ENCODE data around the gene TTC3. TPM values are rescaled to one million over a fixed set of nuclear protein-coding genes. Genes with fewer than 3 reads are reported as not detected.

TTC3 gene
- total and polyA plus RNA-seq, 2 donors from 2014 or later, result 22.3 to 102 TPM

GRCh38 chr21:37183749-37184148, 110.7 kb downstream of the TTC3 start:
- Histone ChIP-seq H3K27ac (ENCODE audit: low read depth in 2 of 2, low read length in 2 of 2) (no peak overlapping the region), H3K9ac (ENCODE audit: low read length in 3 of 3) (no peak overlapping the region), H3K36me3 (ENCODE audit: control insufficient read depth in 2 of 3, insufficient read depth in 3 of 3, low read length in 3 of 3) (peaks cover 10 to 39% (median 18%) of the 10 kb centered on the region in 3 donors), H3K27me3 (ENCODE audit: control insufficient read depth, insufficient read depth, low read length) (no peaks in the 10 kb centered on the region), H3K4me1 (ENCODE audit: control insufficient read depth in 2 of 3, insufficient read depth in 2 of 3, low read depth in 1 of 3, low read length in 3 of 3) (no peaks in the 10 kb centered on the region), H3K4me3 (ENCODE audit: low read length in 3 of 3) (no peak overlapping the region), H3K9me3 (ENCODE audit: control insufficient read depth in 2 of 3, insufficient read depth in 1 of 3, low read length in 3 of 3) (no peaks in the 10 kb centered on the region)
- intact Hi-C loops (cut with DNase I), result no loop called here
- no peak for DNase-seq
- FAIRE-seq, result no peak
- TF ChIP-seq, protein P1, sequence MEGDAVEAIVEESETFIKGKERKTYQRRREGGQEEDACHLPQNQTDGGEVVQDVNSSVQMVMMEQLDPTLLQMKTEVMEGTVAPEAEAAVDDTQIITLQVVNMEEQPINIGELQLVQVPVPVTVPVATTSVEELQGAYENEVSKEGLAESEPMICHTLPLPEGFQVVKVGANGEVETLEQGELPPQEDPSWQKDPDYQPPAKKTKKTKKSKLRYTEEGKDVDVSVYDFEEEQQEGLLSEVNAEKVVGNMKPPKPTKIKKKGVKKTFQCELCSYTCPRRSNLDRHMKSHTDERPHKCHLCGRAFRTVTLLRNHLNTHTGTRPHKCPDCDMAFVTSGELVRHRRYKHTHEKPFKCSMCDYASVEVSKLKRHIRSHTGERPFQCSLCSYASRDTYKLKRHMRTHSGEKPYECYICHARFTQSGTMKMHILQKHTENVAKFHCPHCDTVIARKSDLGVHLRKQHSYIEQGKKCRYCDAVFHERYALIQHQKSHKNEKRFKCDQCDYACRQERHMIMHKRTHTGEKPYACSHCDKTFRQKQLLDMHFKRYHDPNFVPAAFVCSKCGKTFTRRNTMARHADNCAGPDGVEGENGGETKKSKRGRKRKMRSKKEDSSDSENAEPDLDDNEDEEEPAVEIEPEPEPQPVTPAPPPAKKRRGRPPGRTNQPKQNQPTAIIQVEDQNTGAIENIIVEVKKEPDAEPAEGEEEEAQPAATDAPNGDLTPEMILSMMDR (IDR thresholded peaks at IDR 0.05; ENCODE audit: borderline replicate concordance, extremely low read depth, insufficient read depth), result no peak

GRCh38 chr21:37184784-37185593, 111.9 kb downstream of the TTC3 start:
- intact Hi-C loops (cut with DNase I), result no loop called here
- DNase-seq, result no peak
- Histone ChIP-seq H3K4me1 (ENCODE audit: control insufficient read depth in 2 of 3, insufficient read depth in 2 of 3, low read depth in 1 of 3, low read length in 3 of 3) (no peaks in the 10 kb centered on the region), H3K4me3 (ENCODE audit: low read length in 3 of 3) (no peak overlapping the region), H3K27ac (ENCODE audit: low read depth in 2 of 2, low read length in 2 of 2) (no peak overlapping the region), H3K9ac (ENCODE audit: low read length in 3 of 3) (no peak overlapping the region), H3K36me3 (ENCODE audit: control insufficient read depth in 2 of 3, insufficient read depth in 3 of 3, low read length in 3 of 3) (peaks cover 7 to 39% (median 16%) of the 10 kb centered on the region in 3 donors), H3K27me3 (ENCODE audit: control insufficient read depth, insufficient read depth, low read length) (no peaks in the 10 kb centered on the region), H3K9me3 (ENCODE audit: control insufficient read depth in 2 of 3, insufficient read depth in 1 of 3, low read length in 3 of 3) (no peaks in the 10 kb centered on the region)
- TF ChIP-seq, protein P1 (IDR thresholded peaks at IDR 0.05; ENCODE audit: borderline replicate concordance, extremely low read depth, insufficient read depth), result no peak
- no peak for FAIRE-seq

DNA sequence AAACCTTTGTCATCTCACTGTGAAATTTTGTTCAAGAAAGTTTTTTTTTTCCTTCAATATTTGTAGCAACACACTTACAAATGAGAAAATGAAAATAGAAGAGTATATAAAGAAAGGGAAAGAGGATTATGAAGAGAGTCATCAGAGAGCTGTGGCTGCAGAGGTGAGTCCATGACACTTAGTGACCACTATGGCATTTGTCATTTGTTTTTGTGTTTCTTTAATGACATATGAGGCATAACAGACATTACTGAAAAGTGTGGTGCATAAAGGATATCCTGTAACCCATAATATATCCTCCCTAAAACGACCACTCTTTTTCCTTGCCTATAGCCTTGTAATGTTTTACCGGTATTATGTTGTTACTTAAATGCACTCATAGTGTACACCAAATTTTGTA, 113.9 kb downstream of the TTC3 start:
- H3K27me3 ChIP-seq (ENCODE audit: control insufficient read depth, insufficient read depth, low read length), result no peaks in the 10 kb centered on the region
- TF ChIP-seq, protein P1 (IDR thresholded peaks at IDR 0.05; ENCODE audit: borderline replicate concordance, extremely low read depth, insufficient read depth), result no peak
- intact Hi-C loops (cut with DNase I), result no loop called here
- no peak overlapping the region for H3K27ac ChIP-seq (ENCODE audit: low read depth in 2 of 2, low read length in 2 of 2)
- H3K4me3 ChIP-seq (ENCODE audit: low read length in 3 of 3), result no peak overlapping the region
- H3K4me1 ChIP-seq (ENCODE audit: control insufficient read depth in 2 of 3, insufficient read depth in 2 of 3, low read depth in 1 of 3, low read length in 3 of 3), result no peaks in the 10 kb centered on the region
- no peak overlapping the region for H3K9ac ChIP-seq (ENCODE audit: low read length in 3 of 3)
- H3K36me3 ChIP-seq (ENCODE audit: control insufficient read depth in 2 of 3, insufficient read depth in 3 of 3, low read length in 3 of 3), result peaks cover 6 to 35% (median 8%) of the 10 kb centered on the region in 3 donors
- no peak for FAIRE-seq
- no peaks in the 10 kb centered on the region for H3K9me3 ChIP-seq (ENCODE audit: control insufficient read depth in 2 of 3, insufficient read depth in 1 of 3, low read length in 3 of 3)
- DNase-seq, result no peak

Data from kidney (tissue), 14 donors.